ENCODE measurements around the gene CEACAM3.

CEACAM3 gene

DNA sequence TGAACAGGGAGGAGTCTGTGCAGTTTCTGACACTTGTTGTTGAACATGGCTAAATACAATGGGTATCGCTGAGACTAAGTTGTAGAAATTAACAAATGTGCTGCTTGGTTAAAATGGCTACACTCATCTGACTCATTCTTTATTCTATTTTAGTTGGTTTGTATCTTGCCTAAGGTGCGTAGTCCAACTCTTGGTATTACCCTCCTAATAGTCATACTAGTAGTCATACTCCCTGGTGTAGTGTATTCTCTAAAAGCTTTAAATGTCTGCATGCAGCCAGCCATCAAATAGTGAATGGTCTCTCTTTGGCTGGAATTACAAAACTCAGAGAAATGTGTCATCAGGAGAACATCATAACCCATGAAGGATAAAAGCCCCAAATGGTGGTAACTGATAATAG, 25.0 kb upstream of the CEACAM3 start:
- Histone ChIP-seq H3K4ac (ENCODE audit: low read depth, low read length) (no peak overlapping the region), H3K23ac (ENCODE audit: low read length) (no peak overlapping the region), H2AK5ac (ENCODE audit: low read length) (no peak overlapping the region), H3K4me2 (ENCODE audit: low read length) (no peak overlapping the region), H3K9ac (ENCODE audit: low read length) (no peak overlapping the region), H3K4me3 (ENCODE audit: low read length) (no peak overlapping the region), H3K79me1 (ENCODE audit: low read length) (no peaks in the 10 kb centered on the region), H4K5ac (ENCODE audit: low read length) (no peak overlapping the region), H3K18ac (ENCODE audit: low read length) (no peak overlapping the region), H3K36me3 (ENCODE audit: control insufficient read depth, insufficient read depth, low read length) (no peaks in the 10 kb centered on the region), H2BK15ac (replicated peaks; ENCODE audit: low read depth) (no peak overlapping the region), H3K56ac (ENCODE audit: low read length) (no peak overlapping the region), H4K8ac (ENCODE audit: low read depth, low read length) (no peak overlapping the region), H3K4me1 (ENCODE audit: control insufficient read depth, low read depth, low read length) (no peaks in the 10 kb centered on the region), H2BK5ac (ENCODE audit: low read length) (no peak overlapping the region), H2BK120ac (ENCODE audit: low read depth, low read length) (no peak overlapping the region), H3K79me2 (ENCODE audit: control insufficient read depth, insufficient read depth, low read length) (no peaks in the 10 kb centered on the region), H3K27me3 (ENCODE audit: insufficient read depth, low read length, poor library complexity) (no peaks in the 10 kb centered on the region), H3K27ac (ENCODE audit: low read depth, low read length) (no peak overlapping the region)
- DNase-seq = no peak
- WGBS (ENCODE audit: extremely low coverage, insufficient coverage, low lambda C conversion rate) = no CpG with 5 or more reads among the region's 2 CpGs

DNA sequence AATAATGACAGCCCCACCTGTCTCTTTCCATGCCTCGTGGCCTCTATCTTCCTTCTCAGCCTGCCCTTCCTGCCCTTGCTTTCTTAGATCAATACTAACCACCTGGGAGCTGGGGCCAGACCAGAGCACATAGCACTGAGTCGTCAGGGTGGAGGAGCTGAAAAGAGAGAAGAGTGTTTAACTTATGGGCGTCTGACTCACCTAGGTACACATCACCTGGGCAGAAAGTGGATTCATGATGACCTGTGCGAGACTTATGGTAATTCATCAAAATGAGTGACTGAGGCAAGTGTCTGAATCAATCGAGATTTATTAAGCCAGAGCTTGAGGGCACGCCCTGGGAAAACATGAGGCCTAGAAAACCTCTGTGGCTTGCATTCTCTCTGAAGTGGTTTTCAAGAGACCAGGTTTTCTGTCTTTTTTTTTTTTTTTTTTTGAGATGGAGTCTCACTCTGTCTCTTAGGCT, 21.8 kb upstream of the CEACAM3 start:
- Histone ChIP-seq H2BK5ac (ENCODE audit: low read length) (no peak overlapping the region), H3K4me1 (ENCODE audit: control insufficient read depth, low read depth, low read length) (no peaks in the 10 kb centered on the region), H3K23ac (ENCODE audit: low read length) (no peak overlapping the region), H3K56ac (ENCODE audit: low read length) (no peak overlapping the region), H2BK120ac (ENCODE audit: low read depth, low read length) (no peak overlapping the region), H3K4me2 (ENCODE audit: low read length) (no peak overlapping the region), H4K8ac (ENCODE audit: low read depth, low read length) (no peak overlapping the region), H3K4me3 (ENCODE audit: low read length) (no peak overlapping the region), H2BK15ac (replicated peaks; ENCODE audit: low read depth) (no peak overlapping the region), H3K4ac (ENCODE audit: low read depth, low read length) (no peak overlapping the region), H3K79me2 (ENCODE audit: control insufficient read depth, insufficient read depth, low read length) (no peaks in the 10 kb centered on the region), H4K5ac (ENCODE audit: low read length) (no peak overlapping the region), H3K79me1 (ENCODE audit: low read length) (no peaks in the 10 kb centered on the region), H3K27me3 (ENCODE audit: insufficient read depth, low read length, poor library complexity) (no peaks in the 10 kb centered on the region), H3K27ac (ENCODE audit: low read depth, low read length) (no peak overlapping the region), H2AK5ac (ENCODE audit: low read length) (no peak overlapping the region), H3K36me3 (ENCODE audit: control insufficient read depth, insufficient read depth, low read length) (no peaks in the 10 kb centered on the region), H3K9ac (ENCODE audit: low read length) (no peak overlapping the region), H3K18ac (ENCODE audit: low read length) (no peak overlapping the region)
- no CpG with 5 or more reads among the region's 6 CpGs for WGBS (ENCODE audit: extremely low coverage, insufficient coverage, low lambda C conversion rate)
- no peak for DNase-seq

- Histone ChIP-seq H3K4me1 (ENCODE audit: control insufficient read depth, low read depth, low read length) (no peaks in the 10 kb centered on the region), H3K9ac (ENCODE audit: low read length) (no peak overlapping the region), H2BK15ac (replicated peaks; ENCODE audit: low read depth) (no peak overlapping the region), H3K23ac (ENCODE audit: low read length) (no peak overlapping the region), H3K27ac (ENCODE audit: low read depth, low read length) (no peak overlapping the region), H2AK5ac (ENCODE audit: low read length) (no peak overlapping the region), H3K79me2 (ENCODE audit: control insufficient read depth, insufficient read depth, low read length) (no peaks in the 10 kb centered on the region), H3K79me1 (ENCODE audit: low read length) (no peaks in the 10 kb centered on the region), H3K4ac (ENCODE audit: low read depth, low read length) (no peak overlapping the region), H4K8ac (ENCODE audit: low read depth, low read length) (no peak overlapping the region), H3K27me3 (ENCODE audit: insufficient read depth, low read length, poor library complexity) (no peaks in the 10 kb centered on the region), H3K4me2 (ENCODE audit: low read length) (no peak overlapping the region), H3K4me3 (ENCODE audit: low read length) (no peak overlapping the region), H3K36me3 (ENCODE audit: control insufficient read depth, insufficient read depth, low read length) (no peaks in the 10 kb centered on the region), H2BK5ac (ENCODE audit: low read length) (no peak overlapping the region), H3K56ac (ENCODE audit: low read length) (no peak overlapping the region), H3K18ac (ENCODE audit: low read length) (no peak overlapping the region), H4K5ac (ENCODE audit: low read length) (no peak overlapping the region), H2BK120ac (ENCODE audit: low read depth, low read length) (no peak overlapping the region)
- DNase-seq = no peak
- WGBS (ENCODE audit: extremely low coverage, insufficient coverage, low lambda C conversion rate) = no CpG with 5 or more reads among the region's 2 CpGs
Observed at GRCh38 chr19:41776700-41777099, 19.7 kb upstream of the CEACAM3 start.

- no peak overlapping the region for H3K4me2 ChIP-seq (ENCODE audit: low read length)
- no peak for DNase-seq
- no CpG with 5 or more reads among the region's 5 CpGs for WGBS (ENCODE audit: extremely low coverage, insufficient coverage, low lambda C conversion rate)
- H2AK5ac ChIP-seq (ENCODE audit: low read length) = no peak overlapping the region
- H3K23ac ChIP-seq (ENCODE audit: low read length) = no peak overlapping the region
- no peak overlapping the region for H3K9ac ChIP-seq (ENCODE audit: low read length)
- H2BK5ac ChIP-seq (ENCODE audit: low read length) = no peak overlapping the region
- no peak overlapping the region for H3K4ac ChIP-seq (ENCODE audit: low read depth, low read length)
- no peak overlapping the region for H3K18ac ChIP-seq (ENCODE audit: low read length)
- no peaks in the 10 kb centered on the region for H3K36me3 ChIP-seq (ENCODE audit: control insufficient read depth, insufficient read depth, low read length)
- H3K79me1 ChIP-seq (ENCODE audit: low read length) = no peaks in the 10 kb centered on the region
- H4K8ac ChIP-seq (ENCODE audit: low read depth, low read length) = no peak overlapping the region
- no peak overlapping the region for H3K4me3 ChIP-seq (ENCODE audit: low read length)
- no peaks in the 10 kb centered on the region for H3K27me3 ChIP-seq (ENCODE audit: insufficient read depth, low read length, poor library complexity)
- H3K56ac ChIP-seq (ENCODE audit: low read length) = no peak overlapping the region
- no peak overlapping the region for H2BK120ac ChIP-seq (ENCODE audit: low read depth, low read length)
- H2BK15ac ChIP-seq (replicated peaks; ENCODE audit: low read depth) = no peak overlapping the region
- H4K5ac ChIP-seq (ENCODE audit: low read length) = no peak overlapping the region
- no peaks in the 10 kb centered on the region for H3K79me2 ChIP-seq (ENCODE audit: control insufficient read depth, insufficient read depth, low read length)
- H3K4me1 ChIP-seq (ENCODE audit: control insufficient read depth, low read depth, low read length) = no peaks in the 10 kb centered on the region
- H3K27ac ChIP-seq (ENCODE audit: low read depth, low read length) = no peak overlapping the region
Observed at GRCh38 chr19:41783612-41784011, 12.8 kb upstream of the CEACAM3 start.

DNA sequence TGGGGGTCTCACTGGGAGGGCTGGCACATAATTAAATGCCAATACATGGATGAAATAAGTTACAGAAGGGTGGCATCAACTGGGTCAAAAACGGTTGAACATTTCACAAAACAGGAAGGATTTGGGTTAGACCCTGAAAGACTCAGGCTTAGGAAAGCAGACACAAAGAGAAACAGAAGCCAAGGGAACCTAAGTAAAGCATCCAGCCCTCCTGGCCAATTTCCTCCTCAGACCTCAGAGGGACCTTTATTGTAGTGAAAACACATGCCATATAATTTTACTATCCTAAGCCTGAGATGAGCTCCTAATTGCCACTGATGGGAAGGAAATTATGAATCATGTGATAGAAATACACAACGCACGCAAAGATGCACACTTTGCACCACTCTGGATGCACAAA, 12.1 kb upstream of the CEACAM3 start:
- H3K18ac ChIP-seq (ENCODE audit: low read length) = no peak overlapping the region
- no CpG with 5 or more reads among the region's 3 CpGs for WGBS (ENCODE audit: extremely low coverage, insufficient coverage, low lambda C conversion rate)
- no peak overlapping the region for H3K9ac ChIP-seq (ENCODE audit: low read length)
- no peak overlapping the region for H2BK120ac ChIP-seq (ENCODE audit: low read depth, low read length)
- H3K4ac ChIP-seq (ENCODE audit: low read depth, low read length) = no peak overlapping the region
- H4K8ac ChIP-seq (ENCODE audit: low read depth, low read length) = no peak overlapping the region
- H2AK5ac ChIP-seq (ENCODE audit: low read length) = no peak overlapping the region
- no peaks in the 10 kb centered on the region for H3K79me1 ChIP-seq (ENCODE audit: low read length)
- H3K27me3 ChIP-seq (ENCODE audit: insufficient read depth, low read length, poor library complexity) = no peaks in the 10 kb centered on the region
- no peaks in the 10 kb centered on the region for H3K36me3 ChIP-seq (ENCODE audit: control insufficient read depth, insufficient read depth, low read length)
- H2BK5ac ChIP-seq (ENCODE audit: low read length) = no peak overlapping the region
- no peak overlapping the region for H3K4me2 ChIP-seq (ENCODE audit: low read length)
- no peak overlapping the region for H2BK15ac ChIP-seq (replicated peaks; ENCODE audit: low read depth)
- no peak for DNase-seq
- H3K79me2 ChIP-seq (ENCODE audit: control insufficient read depth, insufficient read depth, low read length) = no peaks in the 10 kb centered on the region
- no peak overlapping the region for H3K23ac ChIP-seq (ENCODE audit: low read length)
- no peaks in the 10 kb centered on the region for H3K4me1 ChIP-seq (ENCODE audit: control insufficient read depth, low read depth, low read length)
- no peak overlapping the region for H3K56ac ChIP-seq (ENCODE audit: low read length)
- no peak overlapping the region for H4K5ac ChIP-seq (ENCODE audit: low read length)
- no peak overlapping the region for H3K27ac ChIP-seq (ENCODE audit: low read depth, low read length)
- H3K4me3 ChIP-seq (ENCODE audit: low read length) = no peak overlapping the region

DNA sequence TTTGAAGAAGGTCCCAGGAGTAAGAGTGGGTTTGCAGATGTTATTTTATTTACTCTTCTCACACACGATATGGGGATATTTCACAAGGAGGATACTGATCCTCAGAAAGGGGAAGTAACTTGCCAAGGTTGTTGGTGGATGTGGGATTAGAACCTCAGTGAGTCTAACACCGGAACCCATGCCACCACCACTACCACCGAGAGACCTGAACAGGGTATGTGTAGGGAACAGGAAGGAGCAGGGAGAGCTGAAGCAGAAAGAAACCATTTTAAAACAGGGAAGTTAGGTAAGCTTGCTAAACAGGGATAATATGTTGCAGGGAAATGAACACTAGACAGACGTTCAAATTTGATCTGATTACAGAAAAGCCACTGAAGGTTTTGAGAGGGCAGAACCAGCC, 11.6 kb upstream of the CEACAM3 start:
- Histone ChIP-seq H4K8ac (ENCODE audit: low read depth, low read length) (no peak overlapping the region), H3K4me1 (ENCODE audit: control insufficient read depth, low read depth, low read length) (no peaks in the 10 kb centered on the region), H3K36me3 (ENCODE audit: control insufficient read depth, insufficient read depth, low read length) (no peaks in the 10 kb centered on the region), H3K79me2 (ENCODE audit: control insufficient read depth, insufficient read depth, low read length) (no peaks in the 10 kb centered on the region), H3K9ac (ENCODE audit: low read length) (no peak overlapping the region), H4K5ac (ENCODE audit: low read length) (no peak overlapping the region), H3K56ac (ENCODE audit: low read length) (no peak overlapping the region), H2BK5ac (ENCODE audit: low read length) (no peak overlapping the region), H2AK5ac (ENCODE audit: low read length) (no peak overlapping the region), H3K18ac (ENCODE audit: low read length) (no peak overlapping the region), H3K4me2 (ENCODE audit: low read length) (no peak overlapping the region), H3K4ac (ENCODE audit: low read depth, low read length) (no peak overlapping the region), H3K27me3 (ENCODE audit: insufficient read depth, low read length, poor library complexity) (no peaks in the 10 kb centered on the region), H3K27ac (ENCODE audit: low read depth, low read length) (no peak overlapping the region), H3K23ac (ENCODE audit: low read length) (no peak overlapping the region), H3K4me3 (ENCODE audit: low read length) (no peak overlapping the region), H3K79me1 (ENCODE audit: low read length) (no peaks in the 10 kb centered on the region), H2BK15ac (replicated peaks; ENCODE audit: low read depth) (no peak overlapping the region), H2BK120ac (ENCODE audit: low read depth, low read length) (no peak overlapping the region)
- no peak for DNase-seq
- no CpG with 5 or more reads among the region's 4 CpGs for WGBS (ENCODE audit: extremely low coverage, insufficient coverage, low lambda C conversion rate)

All from mesendoderm (in vitro differentiated cells).